RWPE2 (cell line): ENCODE data around the gene HGD.
A peak's percentile ranks its signal among the peaks of the same experiment; 100 is the strongest.

ENCODE experiments used
- ATAC-seq: fragments of 200-7000 bp; cut with Tn5 transposase; 3 replicates; pipeline ENCODE4 v1.9.1; 2021; ENCODE audit warnings: low read depth
- DNase-seq: peaks from one replicate; pipeline ENCODE4 v3.0.0-alpha.2; 2020; ENCODE audit warnings: low spot score
- H3K27ac ChIP-seq: fragments of 450-650 bp; 2 replicates; pipeline ENCODE4 v1.5.1; 2017; ENCODE audit warnings: mild to moderate bottlenecking; ENCODE audit not compliant: poor library complexity, severe bottlenecking
- H3K27me3 ChIP-seq: fragments of 250-450 bp; sonication (Bioruptor Pico); 2 replicates; pipeline ENCODE4 v1.5.1; 2021; ENCODE audit warnings: mild to moderate bottlenecking, moderate library complexity; ENCODE audit not compliant: insufficient read depth, poor library complexity, severe bottlenecking
- H3K36me3 ChIP-seq: fragments of 250-450 bp; sonication (Bioruptor Pico); 2 replicates; pipeline ENCODE4 v1.5.1; 2020; ENCODE audit warnings: low read depth, mild to moderate bottlenecking, moderate library complexity
- H3K4me1 ChIP-seq: fragments of 250-450 bp; sonication (Bioruptor Pico); 2 replicates; pipeline ENCODE4 v1.5.1; 2021; ENCODE audit warnings: mild to moderate bottlenecking, moderate library complexity; ENCODE audit not compliant: insufficient read depth, poor library complexity, severe bottlenecking
- H3K4me3 ChIP-seq: fragments of 250-450 bp; sonication (Bioruptor Pico); 2 replicates; pipeline ENCODE4 v1.5.1; 2021; ENCODE audit warnings: mild to moderate bottlenecking, moderate library complexity; ENCODE audit not compliant: severe bottlenecking
- H3K9me3 ChIP-seq: fragments of 250-450 bp; sonication (Bioruptor Pico); 2 replicates; pipeline ENCODE4 v1.5.1; 2021; ENCODE audit warnings: mild to moderate bottlenecking, moderate library complexity; ENCODE audit not compliant: severe bottlenecking
- CTCF ChIP-seq: fragments of 450-650 bp; IDR thresholded peaks from one replicate; pipeline ENCODE4 v1.5.1; 2017; ENCODE audit warnings: mild to moderate bottlenecking, moderate library complexity; ENCODE audit not compliant: poor library complexity, severe bottlenecking

The HGD gene

GRCh38 chr3:120596116-120596852 is 85.8 kb downstream of the HGD start, which contains the start of gene NDUFB4:
Gene NDUFB4, plus strand, starts transcription at chr3:120596336. Its CDS starts 24 bp downstream, at chr3:120596360.
- DNase-seq (peak; percentile 97), ATAC-seq (peak; percentile 93)
- peak within 1 kb of the TSS; percentile 44 for H3K27ac ChIP-seq
- peaks cover 10% of the 10 kb centered on the region for H3K4me1 ChIP-seq
- peaks cover 44% of the 10 kb centered on the region for H3K36me3 ChIP-seq
- peak within 1 kb of the TSS; percentile 52 for H3K4me3 ChIP-seq
- TF ChIP-seq CTCF, result no peak
- H3K9me3 ChIP-seq, result no peaks in the 10 kb centered on the region
- no peaks in the 10 kb centered on the region for H3K27me3 ChIP-seq

GRCh38 chr3:120595788-120596115 is 86.3 kb downstream of the HGD start:
- DNase-seq (no peak), ATAC-seq (no peak)
- H3K9me3 ChIP-seq, result no peaks in the 10 kb centered on the region
- peak overlapping the region; percentile 52 for H3K4me3 ChIP-seq
- H3K4me1 ChIP-seq, result peaks cover 10% of the 10 kb centered on the region
- no peaks in the 10 kb centered on the region for H3K27me3 ChIP-seq
- H3K27ac ChIP-seq, result no peak overlapping the region
- TF ChIP-seq CTCF, result no peak
- H3K36me3 ChIP-seq, result peaks cover 38% of the 10 kb centered on the region

GRCh38 chr3:120587332-120587975 is 94.6 kb downstream of the HGD start:
- DNase-seq (no peak), ATAC-seq (no peak)
- TF ChIP-seq CTCF, result no peak
- Histone ChIP-seq H3K4me1 (no peaks in the 10 kb centered on the region), H3K36me3 (no peaks in the 10 kb centered on the region), H3K27ac (no peak overlapping the region), H3K4me3 (no peak overlapping the region), H3K27me3 (no peaks in the 10 kb centered on the region), H3K9me3 (no peaks in the 10 kb centered on the region)
